HCT116 (cell line): ENCODE results near the gene USP15.

Source experiments
- CTCF ChIP-seq, 3 experiments: fragments of 200-600 bp in 1 of 3; sonication (generic) in 1 of 3; IDR thresholded peaks in 2 of 3; conservative IDR thresholded peaks in 1 of 3; 2 replicates each; pipeline ENCODE4 v1.5.1; 2012 to 2017; ENCODE audit warnings: low read depth in 2 of 3, low read length in 2 of 3, antibody characterized with exemption in 1 of 3, borderline replicate concordance in 1 of 3, control low read depth in 1 of 3, mild to moderate bottlenecking in 1 of 3, mixed read lengths in 1 of 3, mixed run types in 1 of 3, moderate library complexity in 1 of 3; ENCODE audit not compliant: insufficient read depth in 1 of 3
- EGR1 ChIP-seq: IDR thresholded peaks from 2 replicates; pipeline ENCODE4 v1.6.1; 2012; ENCODE audit warnings: low read depth
- EZH2 ChIP-seq: fragments of 200-600 bp; sonication (generic); IDR thresholded peaks from 2 replicates; pipeline ENCODE4 v1.6.1; 2017; ENCODE audit warnings: antibody characterized with exemption, mixed run types
- POLR2A ChIP-seq: IDR thresholded peaks from 2 replicates; pipeline ENCODE4 v1.7.0; 2011; ENCODE audit warnings: borderline replicate concordance; ENCODE audit not compliant: insufficient read depth, insufficient read length; ENCODE audit errors: extremely low read depth
- POLR2AphosphoS5 ChIP-seq: IDR thresholded peaks from 2 replicates; pipeline ENCODE4 v1.6.1; 2011; ENCODE audit warnings: mild to moderate bottlenecking, low read depth, low read length, moderate library complexity
- REST ChIP-seq: IDR thresholded peaks from 2 replicates; pipeline ENCODE4 v1.6.1; 2012; ENCODE audit warnings: low read depth
- SIN3A ChIP-seq: IDR thresholded peaks from 2 replicates; pipeline ENCODE4 v1.6.1; 2012; ENCODE audit warnings: low read depth
- SP1 ChIP-seq: IDR thresholded peaks from 2 replicates; pipeline ENCODE4 v1.6.1; 2012; ENCODE audit warnings: low read depth
- SRF ChIP-seq: IDR thresholded peaks from 2 replicates; pipeline ENCODE4 v1.6.1; 2012; ENCODE audit warnings: low read depth
- TCF7L2 ChIP-seq: IDR thresholded peaks from 2 replicates; pipeline ENCODE4 v1.7.0; 2011; ENCODE audit warnings: borderline replicate concordance, inconsistent platforms; ENCODE audit not compliant: insufficient read depth, insufficient read length; ENCODE audit errors: extremely low read depth
- ZBTB33 ChIP-seq: IDR thresholded peaks from 2 replicates; pipeline ENCODE4 v1.6.1; 2011; ENCODE audit warnings: mild to moderate bottlenecking, low read length, moderate library complexity; ENCODE audit not compliant: insufficient replicate concordance; ENCODE audit errors: extremely low read depth
- TF ChIP-seq, protein P1 (sequence below): IDR thresholded peaks from 2 replicates; pipeline ENCODE4 v1.6.1; 2012

DNA sequence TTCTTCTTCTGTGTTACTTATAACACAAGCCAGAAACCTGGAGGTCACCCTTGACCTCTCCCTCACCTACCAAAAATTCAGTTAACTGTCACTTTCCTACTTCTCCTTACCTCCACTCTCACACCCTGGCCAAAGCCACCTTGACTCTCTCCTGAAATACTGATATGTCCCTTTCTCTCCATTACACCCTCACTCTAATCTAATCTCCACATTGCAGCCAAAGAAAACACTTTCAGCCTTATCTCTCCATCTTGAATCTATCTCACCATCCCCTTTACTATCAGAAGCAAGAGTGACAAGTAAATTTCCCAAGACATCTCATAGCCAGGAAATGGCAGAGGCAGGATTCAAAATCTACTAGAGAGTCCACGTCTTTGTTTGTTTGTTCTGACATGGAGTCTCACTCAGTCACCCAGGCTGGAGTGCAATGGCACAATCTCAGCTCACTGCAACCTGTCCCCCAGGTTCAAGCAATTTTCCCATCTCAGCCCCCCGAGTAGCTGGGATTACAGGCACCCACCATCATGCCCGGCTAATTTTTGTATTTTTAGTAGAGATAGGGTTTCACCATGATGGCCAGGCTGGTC, 28.0 kb upstream of the USP15 start:
- no peak for TF ChIP-seq TCF7L2
- TF ChIP-seq REST, result no peak
- no peak for TF ChIP-seq POLR2A
- no peak for TF ChIP-seq CTCF (IDR thresholded peaks at IDR 0.05 in 2 of 3, conservative IDR thresholded peaks at IDR 0.05 in 1 of 3; ENCODE audit: borderline replicate concordance in 1 of 3, insufficient read depth in 1 of 3, low read depth in 2 of 3, low read length in 2 of 3)
- TF ChIP-seq EZH2, result no peak
- TF ChIP-seq POLR2AphosphoS5, result no peak
- TF ChIP-seq EGR1, result no peak
- TF ChIP-seq SP1, result no peak
- no peak for TF ChIP-seq SIN3A
- TF ChIP-seq ZBTB33, result no peak
- TF ChIP-seq, protein P1, sequence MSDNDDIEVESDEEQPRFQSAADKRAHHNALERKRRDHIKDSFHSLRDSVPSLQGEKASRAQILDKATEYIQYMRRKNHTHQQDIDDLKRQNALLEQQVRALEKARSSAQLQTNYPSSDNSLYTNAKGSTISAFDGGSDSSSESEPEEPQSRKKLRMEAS, result no peak
- no peak for TF ChIP-seq SRF
